Epithelial cell of esophagus (primary cell): ENCODE measurements around the gene SIRPB2.

ENCODE experiments used
- DNase-seq: peaks from one replicate; pipeline ENCODE4 v3.0.0; 2010; ENCODE audit warnings: low read depth
- H3K4me3 ChIP-seq: 2 replicates; pipeline ENCODE4 v1.5.1; 2011; ENCODE audit warnings: mild to moderate bottlenecking, low read length, control low read depth
- CTCF ChIP-seq: IDR thresholded peaks from 2 replicates; pipeline ENCODE4 v1.5.1; 2011; ENCODE audit warnings: low read depth, mild to moderate bottlenecking, low read length, control low read depth, inconsistent platforms; ENCODE audit not compliant: insufficient read depth; ENCODE audit errors: missing control alignments

The SIRPB2 gene

GRCh38 chr20:1426231-1426849, 64.9 kb downstream of the SIRPB2 start:
- H3K4me3 ChIP-seq, result no peak overlapping the region
- no peak for DNase-seq
- TF ChIP-seq CTCF, result no peak
